Nephron progenitor cell (in vitro differentiated cells): Measurements from ENCODE around the gene OR5AP2.
"Not testable (repeated sequence)": the region's sequence is repeated elsewhere in the genome, so short reads cannot be mapped to it uniquely, and the experiment has no call there.

ENCODE experiments used
- DNase-seq: peaks from one replicate; pipeline ENCODE4 v3.0.0; 2021
- H3K27ac Mint-ChIP-seq: 2 replicates; pipeline ENCODE4 v1.8.0; 2021; ENCODE audit warnings: mild to moderate bottlenecking, moderate library complexity, mixed read lengths
- H3K27me3 Mint-ChIP-seq: 2 replicates; pipeline ENCODE4 v1.8.0; 2021; ENCODE audit warnings: mild to moderate bottlenecking, low read depth, mixed read lengths; ENCODE audit not compliant: poor library complexity
- H3K36me3 Mint-ChIP-seq: 2 replicates; pipeline ENCODE4 v1.8.0; 2021; ENCODE audit warnings: low read depth, mixed read lengths
- H3K4me1 Mint-ChIP-seq: 2 replicates; pipeline ENCODE4 v1.8.0; 2021; ENCODE audit warnings: mixed read lengths
- H3K4me3 Mint-ChIP-seq: 2 replicates; pipeline ENCODE4 v1.8.0; 2021; ENCODE audit warnings: mild to moderate bottlenecking, moderate library complexity, mixed read lengths
- H3K9me3 Mint-ChIP-seq: 2 replicates; pipeline ENCODE4 v1.8.0; 2021; ENCODE audit warnings: mild to moderate bottlenecking, moderate library complexity, mixed read lengths
- TF ChIP-seq, protein P1 (sequence below): fragments of 200-600 bp; sonication (generic); IDR thresholded peaks from 2 replicates; pipeline ENCODE4 v1.5.0; 2021; ENCODE audit warnings: antibody characterized with exemption

The OR5AP2 gene

DNA sequence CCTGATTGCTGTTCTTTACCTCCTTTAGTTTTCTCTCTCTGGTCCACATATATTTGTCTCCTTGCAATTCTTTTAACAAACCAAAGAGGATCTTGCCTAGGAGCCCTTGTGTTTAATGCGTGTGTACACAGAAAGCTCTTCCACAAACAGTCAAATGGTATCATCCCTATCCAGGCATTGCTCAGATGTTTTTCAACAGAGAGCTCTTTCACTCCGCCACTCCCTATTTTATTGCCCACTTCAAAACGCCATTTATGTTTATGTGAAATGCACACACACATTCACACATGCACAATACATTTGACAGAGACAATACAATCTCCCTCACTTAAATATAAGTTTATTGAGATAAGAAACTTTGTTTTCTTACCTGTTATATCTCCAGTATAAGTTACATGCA is 4.7 kb downstream of the OR5AP2 start:
- TF ChIP-seq, protein P1, sequence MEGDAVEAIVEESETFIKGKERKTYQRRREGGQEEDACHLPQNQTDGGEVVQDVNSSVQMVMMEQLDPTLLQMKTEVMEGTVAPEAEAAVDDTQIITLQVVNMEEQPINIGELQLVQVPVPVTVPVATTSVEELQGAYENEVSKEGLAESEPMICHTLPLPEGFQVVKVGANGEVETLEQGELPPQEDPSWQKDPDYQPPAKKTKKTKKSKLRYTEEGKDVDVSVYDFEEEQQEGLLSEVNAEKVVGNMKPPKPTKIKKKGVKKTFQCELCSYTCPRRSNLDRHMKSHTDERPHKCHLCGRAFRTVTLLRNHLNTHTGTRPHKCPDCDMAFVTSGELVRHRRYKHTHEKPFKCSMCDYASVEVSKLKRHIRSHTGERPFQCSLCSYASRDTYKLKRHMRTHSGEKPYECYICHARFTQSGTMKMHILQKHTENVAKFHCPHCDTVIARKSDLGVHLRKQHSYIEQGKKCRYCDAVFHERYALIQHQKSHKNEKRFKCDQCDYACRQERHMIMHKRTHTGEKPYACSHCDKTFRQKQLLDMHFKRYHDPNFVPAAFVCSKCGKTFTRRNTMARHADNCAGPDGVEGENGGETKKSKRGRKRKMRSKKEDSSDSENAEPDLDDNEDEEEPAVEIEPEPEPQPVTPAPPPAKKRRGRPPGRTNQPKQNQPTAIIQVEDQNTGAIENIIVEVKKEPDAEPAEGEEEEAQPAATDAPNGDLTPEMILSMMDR = no peak
- H3K27ac Mint-ChIP-seq = no peak overlapping the region
- no peak for DNase-seq
- no peaks in the 10 kb centered on the region for H3K4me1 Mint-ChIP-seq
- no peaks in the 10 kb centered on the region for H3K27me3 Mint-ChIP-seq
- H3K36me3 Mint-ChIP-seq = no peaks in the 10 kb centered on the region
- no peak overlapping the region for H3K4me3 Mint-ChIP-seq
- no peaks in the 10 kb centered on the region for H3K9me3 Mint-ChIP-seq

- Mint-ChIP-seq H3K4me3 (no peak overlapping the region), H3K36me3 (no peaks in the 10 kb centered on the region), H3K4me1 (no peaks in the 10 kb centered on the region), H3K27me3 (no peaks in the 10 kb centered on the region), H3K9me3 (no peaks in the 10 kb centered on the region), H3K27ac (no peak overlapping the region)
- TF ChIP-seq, protein P1 = no peak
- DNase-seq = no peak
Measured at GRCh38 chr11:56636861-56637260, 5.4 kb downstream of the OR5AP2 start.

DNA sequence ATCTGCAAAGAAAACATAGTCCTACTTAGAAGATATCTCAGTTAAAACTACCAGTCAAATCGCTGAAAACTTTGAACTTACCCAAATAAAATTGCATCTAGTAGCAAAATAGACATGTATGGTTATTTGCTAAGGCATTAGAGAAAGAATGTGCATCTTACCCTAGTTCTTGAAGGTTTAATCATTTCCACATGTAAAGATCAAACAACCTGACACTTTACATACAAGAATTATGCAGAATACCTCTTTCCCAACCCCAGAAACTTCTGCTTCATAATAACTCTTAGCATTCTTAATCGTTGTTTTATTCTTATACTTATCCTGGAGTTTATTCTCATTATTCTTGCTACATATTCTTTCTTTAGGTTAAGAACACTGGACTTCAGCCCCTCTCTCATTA is 9.9 kb downstream of the OR5AP2 start:
- no peak overlapping the region for H3K4me3 Mint-ChIP-seq
- TF ChIP-seq, protein P1 = no peak
- H3K4me1 Mint-ChIP-seq = no peaks in the 10 kb centered on the region
- DNase-seq = no peak
- H3K27ac Mint-ChIP-seq = no peak overlapping the region
- no peaks in the 10 kb centered on the region for H3K27me3 Mint-ChIP-seq
- no peaks in the 10 kb centered on the region for H3K9me3 Mint-ChIP-seq
- H3K36me3 Mint-ChIP-seq = no peaks in the 10 kb centered on the region

DNA sequence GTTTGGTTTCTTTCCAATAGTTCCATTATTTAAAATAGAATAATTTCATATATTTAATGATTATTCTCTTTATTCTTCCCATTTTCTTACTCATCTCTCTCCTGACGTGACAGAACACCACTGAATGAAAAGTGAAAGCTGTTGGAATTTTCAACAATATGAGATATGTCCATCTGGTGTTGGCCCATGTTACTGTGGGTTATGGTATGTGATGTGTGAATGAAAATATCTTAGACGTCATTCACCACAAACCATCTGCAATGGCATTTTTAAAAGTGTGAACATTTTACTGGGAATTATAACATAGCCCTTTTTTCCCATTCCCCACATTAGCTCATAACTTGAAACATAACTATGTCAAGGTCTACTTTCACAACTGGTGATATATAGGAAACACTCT is 16.3 kb downstream of the OR5AP2 start:
- TF ChIP-seq, protein P1 = no peak
- Mint-ChIP-seq H3K27me3 (peaks cover 3% of the 10 kb centered on the region), H3K27ac (no peak overlapping the region), H3K4me3 (no peak overlapping the region), H3K9me3 (no peaks in the 10 kb centered on the region), H3K36me3 (no peaks in the 10 kb centered on the region), H3K4me1 (no peaks in the 10 kb centered on the region)
- DNase-seq = no peak

DNA sequence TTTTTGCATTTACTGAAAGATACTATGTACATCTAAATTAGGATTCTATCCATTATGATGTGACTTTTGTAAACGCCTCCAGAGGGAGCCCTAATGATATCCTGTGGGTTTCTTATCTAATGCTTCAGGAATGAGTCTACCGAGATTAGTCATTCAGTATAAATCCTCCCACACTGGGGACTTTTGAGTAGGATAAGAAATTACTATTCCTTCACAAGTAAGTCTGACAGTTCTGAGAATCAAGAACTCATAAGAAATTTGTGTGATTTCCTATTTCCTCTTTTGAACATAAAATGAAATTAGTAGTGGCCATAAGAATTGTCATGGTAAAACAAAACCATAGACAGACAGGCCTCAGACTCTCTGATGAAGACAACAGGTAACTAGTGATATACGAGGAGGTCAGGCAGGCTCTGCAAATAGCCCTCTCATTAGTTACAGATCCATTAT is 17.6 kb downstream of the OR5AP2 start:
- Mint-ChIP-seq H3K36me3 (no peaks in the 10 kb centered on the region), H3K4me1 (no peaks in the 10 kb centered on the region), H3K9me3 (no peaks in the 10 kb centered on the region), H3K27me3 (peaks cover 3% of the 10 kb centered on the region), H3K4me3 (no peak overlapping the region), H3K27ac (no peak overlapping the region)
- TF ChIP-seq, protein P1 = peak; percentile 47
- no peak for DNase-seq

DNA sequence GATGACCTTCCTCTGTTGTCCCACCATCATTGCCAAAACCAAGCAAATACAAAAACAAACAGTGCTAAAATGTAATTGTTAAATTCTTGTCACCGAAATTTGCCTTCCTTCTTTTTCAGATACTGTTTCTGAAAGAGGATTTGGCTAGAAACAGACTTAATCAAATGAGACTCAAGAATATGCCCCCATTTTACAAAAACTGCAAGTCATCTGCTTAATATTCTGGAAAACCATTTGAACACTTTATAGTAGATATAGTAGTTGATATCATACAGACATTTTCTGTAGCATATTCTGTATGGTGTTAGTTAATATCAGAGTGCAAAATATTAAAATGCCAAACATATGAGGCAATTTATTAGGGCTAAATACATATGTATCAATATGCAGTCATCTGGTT is 31.1 kb downstream of the OR5AP2 start:
- Mint-ChIP-seq H3K4me1 (no peaks in the 10 kb centered on the region), H3K27me3 (no peaks in the 10 kb centered on the region), H3K4me3 (no peak overlapping the region), H3K9me3 (no peaks in the 10 kb centered on the region), H3K36me3 (no peaks in the 10 kb centered on the region), H3K27ac (no peak overlapping the region)
- TF ChIP-seq, protein P1 = no peak
- DNase-seq = no peak

DNA sequence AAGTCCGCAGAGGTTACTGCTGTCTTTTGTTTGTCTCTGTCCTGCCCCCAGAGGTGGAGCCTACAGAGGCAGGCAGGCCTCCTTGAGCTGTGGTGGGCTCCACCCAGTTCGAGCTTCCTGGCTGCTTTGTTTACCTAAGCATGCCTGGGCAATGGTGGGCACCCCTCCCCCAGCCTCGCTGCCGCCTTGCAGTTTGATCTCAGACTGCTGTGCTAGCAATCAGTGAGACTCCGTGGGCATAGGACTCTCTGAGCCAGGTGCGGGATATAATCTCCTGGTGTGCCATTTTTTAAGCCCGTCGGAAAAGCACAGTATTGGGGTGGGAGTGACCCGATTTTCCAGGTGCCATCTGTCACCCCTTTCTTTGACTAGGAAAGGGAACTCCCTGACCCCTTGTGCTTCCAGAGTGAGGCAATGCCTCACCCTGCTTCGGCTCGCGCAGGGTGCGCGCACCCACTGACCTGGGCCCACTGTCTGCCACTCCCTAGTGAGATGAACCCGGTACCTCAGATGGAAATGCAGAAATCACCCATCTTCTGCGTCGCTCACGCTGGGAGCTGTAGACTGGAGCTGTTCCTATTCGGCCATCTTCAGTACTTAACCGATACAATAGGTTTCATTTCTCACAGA is 50.0 kb downstream of the OR5AP2 start:
- not testable (repeated sequence) for H3K27ac Mint-ChIP-seq, H3K4me1 Mint-ChIP-seq, H3K27me3 Mint-ChIP-seq, H3K36me3 Mint-ChIP-seq, H3K4me3 Mint-ChIP-seq, DNase-seq
- peaks cover 31% of the 10 kb centered on the region for H3K9me3 Mint-ChIP-seq
